22Rv1 (cell line): ENCODE data around the gene CABLES1.

Experiments
- CTCF ChIP-seq: fragments of 450-650 bp; IDR thresholded peaks from 2 replicates; pipeline ENCODE4 v1.5.1; 2017; ENCODE audit warnings: mild to moderate bottlenecking
- ZFX ChIP-seq: fragments of 450-650 bp; IDR thresholded peaks from 2 replicates; pipeline ENCODE4 v1.6.1; 2017; ENCODE audit warnings: antibody characterized with exemption, borderline replicate concordance

GRCh38 chr18:23201741-23202140 is 66.5 kb downstream of the CABLES1 start:
- TF ChIP-seq CTCF (no peak), ZFX (no peak)
